ENCODE data around the gene MSL1. TPM values are rescaled to one million over a fixed set of nuclear protein-coding genes. Genes with fewer than 3 reads are reported as not detected.

The MSL1 gene
- total and polyA plus RNA-seq, 12 donors, result 47.8 to 143 (median 72.1) TPM

DNA sequence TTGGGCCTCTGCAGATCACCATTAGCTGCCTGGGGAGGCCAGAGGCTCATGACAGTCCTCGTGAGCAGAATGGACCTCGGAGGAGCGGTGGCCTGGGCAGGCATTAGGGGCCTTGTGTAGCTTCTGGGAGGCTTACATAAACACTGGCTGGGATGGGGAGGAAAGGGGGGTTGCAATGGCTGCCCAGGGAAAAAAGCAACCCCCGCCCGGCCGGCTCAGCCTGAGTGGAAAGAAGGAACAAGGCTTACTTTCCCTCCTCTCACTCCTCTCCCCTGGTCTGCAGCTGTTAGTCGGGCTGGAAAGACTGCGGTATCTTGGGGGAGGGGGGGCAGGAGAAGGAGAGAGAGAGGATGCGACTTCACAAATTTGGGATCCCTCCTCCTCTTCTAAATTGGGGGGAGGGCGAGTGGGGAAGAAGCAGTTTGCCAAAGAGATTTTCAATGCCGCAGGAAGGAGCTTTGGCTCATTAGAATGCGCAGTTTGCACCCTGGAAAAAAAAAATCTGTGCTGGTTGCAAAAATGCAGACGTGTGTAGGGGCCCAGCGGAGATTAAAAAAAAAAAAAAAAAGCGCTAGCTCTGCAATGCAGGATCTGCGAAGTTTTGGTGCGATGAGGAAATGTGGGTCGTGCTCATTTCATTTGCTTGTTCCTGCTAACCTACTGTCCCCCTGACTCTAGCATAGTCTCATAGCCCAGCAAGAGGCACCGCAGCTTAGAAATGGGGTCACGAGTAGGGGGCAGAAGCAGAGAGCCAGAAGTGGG lies 14.8 kb upstream of the MSL1 start:
- Histone ChIP-seq H3K36me3 (replicated peaks in 1 of 2) (no peaks in the 10 kb centered on the region), H3K27ac (peak overlapping the region; percentile 75 to 96 (median 94)), H3K4me3 (no peak overlapping the region), H3K4me1 (replicated peaks in 1 of 2) (peaks cover 61 to 68% of the 10 kb centered on the region in 2 donors), H3K9me3 (replicated peaks in 1 of 3) (no peaks in the 10 kb centered on the region), H3K27me3 (no peaks in the 10 kb centered on the region)
- peak in 2 of 7 donors; percentile 24 to 38 for DNase-seq
- 59 to 67% (median 63%) methylated on average over 20 of the region's 20 CpGs for WGBS, 4 donors
- intact Hi-C loops (cut with DNase I), result no loop called here
- TF ChIP-seq CTCF (IDR thresholded peaks at IDR 0.05) (no peak), POLR2A (IDR thresholded peaks at IDR 0.05) (no peak)

DNA sequence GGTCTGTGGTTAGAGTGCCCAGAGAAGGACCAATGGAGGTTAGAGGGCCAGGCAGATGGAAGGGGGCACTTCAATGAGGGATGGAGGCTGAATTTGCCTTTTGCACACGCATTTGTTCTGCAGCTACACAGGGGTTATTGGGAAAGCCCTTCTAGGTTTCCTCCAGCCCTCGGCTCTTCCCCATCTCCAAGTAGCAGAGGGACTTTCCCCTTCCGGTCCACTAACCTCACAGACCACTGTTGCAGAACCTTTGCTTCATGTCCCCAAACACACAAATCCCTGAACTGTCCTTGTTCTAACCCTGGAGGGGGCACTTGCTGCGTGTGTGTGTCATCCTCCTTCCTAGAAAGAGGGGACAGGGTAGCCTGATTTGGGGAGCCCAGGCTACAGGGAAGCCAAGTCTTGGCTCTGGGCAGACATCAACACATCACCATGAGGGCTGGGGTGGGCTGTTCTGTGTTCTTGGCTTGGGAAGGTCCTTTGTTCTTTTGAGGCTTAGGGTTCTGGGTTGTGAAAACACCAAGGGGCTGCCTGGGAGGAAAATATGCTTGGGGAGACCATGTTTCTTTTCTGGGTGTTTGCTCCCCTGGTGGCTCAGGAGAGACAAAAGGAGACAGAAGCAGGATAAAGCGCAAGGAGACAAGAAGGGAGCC lies 14.1 kb upstream of the MSL1 start:
- peaks cover 66 to 74% of the 10 kb centered on the region in 2 donors for H3K4me1 ChIP-seq (replicated peaks in 1 of 2)
- intact Hi-C loops (cut with DNase I), result no loop called here
- peak overlapping the region; percentile 75 to 96 (median 94) for H3K27ac ChIP-seq
- peak in 2 of 6 experiments; percentile 8 to 15 for TF ChIP-seq CTCF (IDR thresholded peaks at IDR 0.05)
- no peak for TF ChIP-seq POLR2A (IDR thresholded peaks at IDR 0.05)
- H3K27me3 ChIP-seq, result no peaks in the 10 kb centered on the region
- H3K9me3 ChIP-seq (replicated peaks in 1 of 3), result no peaks in the 10 kb centered on the region
- 25 to 42% (median 40%) methylated on average over 4 to 5 of the region's 5 CpGs for WGBS, 4 donors
- no peaks in the 10 kb centered on the region for H3K36me3 ChIP-seq (replicated peaks in 1 of 2)
- peak in 3 of 7 donors; percentile 34 to 52 (median 41) for DNase-seq
- no peak overlapping the region for H3K4me3 ChIP-seq

DNA sequence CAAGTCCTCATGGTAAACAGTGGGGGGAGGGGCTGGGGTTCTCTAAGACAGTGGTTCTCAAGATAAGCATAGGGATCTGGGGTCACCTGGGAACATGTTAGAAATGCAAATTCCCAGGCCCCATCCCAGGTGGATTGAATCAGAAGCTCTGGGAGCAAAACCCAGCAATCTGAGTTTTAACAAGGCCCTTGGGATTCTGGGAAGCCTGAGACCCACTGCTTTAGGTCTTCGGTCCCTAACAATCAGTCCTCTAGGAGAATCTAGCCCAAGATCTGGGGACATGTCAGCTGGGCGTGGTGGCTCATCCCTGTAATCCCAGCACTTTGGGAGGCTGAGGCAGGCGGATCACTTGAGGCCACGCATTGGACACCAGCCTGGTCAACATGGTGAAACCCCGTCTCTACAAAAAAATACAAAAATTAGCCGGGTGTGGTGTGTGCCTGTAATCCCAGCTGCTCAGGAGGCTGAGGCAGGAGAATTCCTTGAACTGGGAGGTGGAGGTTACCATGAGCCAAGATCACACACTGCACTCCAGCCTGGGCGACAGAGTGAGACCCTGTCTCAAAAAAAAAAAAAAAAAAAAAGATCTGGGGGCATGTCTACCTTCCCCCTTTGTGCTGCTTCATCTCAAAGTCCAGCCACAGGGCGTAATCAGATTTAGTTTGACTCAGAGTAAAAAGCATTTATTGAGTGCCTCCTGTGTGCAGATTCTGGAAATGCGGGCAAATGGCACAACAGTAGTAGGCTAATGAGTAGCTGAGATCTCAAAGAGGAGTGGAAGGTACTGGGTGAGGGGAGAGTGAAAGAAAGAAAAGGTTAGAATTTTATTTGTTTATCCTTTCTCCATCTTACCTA lies 12.6 kb upstream of the MSL1 start:
- WGBS, 4 donors, result 85 to 94% (median 88%) methylated on average over 5 to 9 of the region's 9 CpGs
- Histone ChIP-seq H3K9me3 (replicated peaks in 1 of 3) (no peaks in the 10 kb centered on the region), H3K27ac (peak overlapping the region; percentile 75 to 96 (median 94)), H3K36me3 (replicated peaks in 1 of 2) (no peaks in the 10 kb centered on the region), H3K27me3 (no peaks in the 10 kb centered on the region), H3K4me3 (no peak overlapping the region), H3K4me1 (replicated peaks in 1 of 2) (peaks cover 65 to 78% of the 10 kb centered on the region in 2 donors)
- intact Hi-C loops (cut with DNase I), result no loop called here
- peak in 1 of 6 experiments; percentile 10 for TF ChIP-seq CTCF (IDR thresholded peaks at IDR 0.05)
- no peak for TF ChIP-seq POLR2A (IDR thresholded peaks at IDR 0.05)
- peak in 4 of 7 donors; percentile 18 to 55 (median 35) for DNase-seq
